Caki2 (cell line): ENCODE results near the gene PPIL1. TPM values are rescaled to one million over a fixed set of nuclear protein-coding genes. Genes with fewer than 3 reads are reported as not detected.

ENCODE experiments used
- DNase-seq: peaks from one replicate; pipeline ENCODE4 v3.0.0-alpha.2; 2015; ENCODE audit warnings: low read depth
- in situ Hi-C: cut with HindIII; loops from 2 replicates; pipeline ENCODE4 v1.10.0; 2016; ENCODE audit warnings: low sequenced_read_pairs, low pct_unique_long_range_greater_than_20kb, mixed read lengths
- total RNA-seq: library from RNA; depleted of rRNA; stranded (reverse); fragments of >200 nt; shearing (Covaris generic); gene quantifications from 2 replicates; pipeline ENCODE4 v1.2.3, GENCODE V29; 2014; ENCODE audit warnings: low replicate concordance

The PPIL1 gene
- total RNA-seq, 1 experiment from 2014 or later: 47.4 TPM

GRCh38 chr6:36863670-36864540 is 10.7 kb downstream of the PPIL1 start:
- no peak for DNase-seq
- in situ Hi-C loops: no loop called here

- in situ Hi-C loops: no loop called here
- DNase-seq: no peak
Measured at GRCh38 chr6:36862848-36863382, 11.7 kb downstream of the PPIL1 start.

- DNase-seq: peak; percentile 45
- in situ Hi-C loops: no loop called here
Measured at GRCh38 chr6:36862164-36862847, 12.3 kb downstream of the PPIL1 start.

DNA sequence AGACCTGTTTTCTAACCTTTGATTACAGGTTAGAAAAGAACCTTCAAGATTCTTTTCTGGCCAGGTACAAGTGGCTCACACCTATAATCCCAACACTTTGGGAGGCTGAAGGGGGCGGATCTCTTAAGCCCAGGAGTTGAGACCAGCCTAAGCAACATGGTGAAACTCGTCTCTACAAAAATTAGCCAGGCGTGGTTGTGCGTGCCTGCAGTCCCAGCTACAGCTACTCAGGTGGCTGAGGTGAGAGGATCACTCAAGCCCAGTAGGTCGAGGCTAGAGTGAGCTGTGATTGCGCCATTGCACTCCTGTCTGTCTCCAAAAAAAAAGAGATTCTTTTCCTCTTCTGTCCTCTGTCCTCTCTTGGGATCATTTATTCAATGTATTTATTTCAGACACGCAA is 14.5 kb downstream of the PPIL1 start:
- DNase-seq: no peak
- in situ Hi-C loops: no loop called here

GRCh38 chr6:36858407-36858981 is 16.1 kb downstream of the PPIL1 start:
- in situ Hi-C loops: no loop called here
- no peak for DNase-seq

- DNase-seq: no peak
- in situ Hi-C loops: no loop called here
Measured at GRCh38 chr6:36857325-36857724, 17.3 kb downstream of the PPIL1 start.

DNA sequence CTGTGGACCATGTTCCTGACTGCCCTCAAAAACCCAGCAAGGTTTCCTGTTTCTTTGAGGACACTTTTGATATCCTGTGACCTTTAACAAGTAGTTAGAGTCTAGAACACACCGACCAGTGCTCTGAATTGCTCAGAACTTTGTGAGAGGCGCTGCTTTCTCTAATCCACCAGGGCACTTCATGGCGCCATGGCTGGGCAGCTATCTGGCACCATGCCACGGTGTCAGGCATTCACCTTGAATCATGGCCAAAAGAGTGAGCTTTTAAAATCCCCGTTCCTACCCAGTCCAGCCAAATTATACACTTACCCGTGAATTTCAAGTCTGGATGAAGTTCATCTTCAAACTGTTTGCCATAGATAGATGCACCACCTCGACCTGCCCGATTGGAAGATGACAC is 18.3 kb downstream of the PPIL1 start:
- in situ Hi-C loops: no loop called here
- no peak for DNase-seq

DNA sequence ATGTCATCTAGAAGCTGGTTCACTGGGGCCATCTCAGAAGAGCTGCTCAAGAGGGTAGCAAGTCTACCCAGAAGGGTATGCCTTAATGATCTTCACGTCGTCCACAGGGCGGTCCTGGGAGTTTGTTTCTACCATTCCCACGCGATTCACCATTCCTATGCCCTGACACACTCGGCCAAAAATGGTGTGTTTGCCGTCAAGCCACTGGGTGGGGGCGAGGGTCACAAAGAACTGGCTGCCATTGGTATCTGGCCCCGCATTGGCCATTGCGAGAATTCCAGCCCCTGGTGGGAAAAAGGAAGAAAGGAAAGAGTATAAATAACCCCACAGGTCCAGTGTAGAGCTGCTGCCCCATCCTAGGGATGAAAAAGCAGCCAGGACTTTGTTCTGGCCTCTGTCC is 18.9 kb downstream of the PPIL1 start:
- no peak for DNase-seq
- in situ Hi-C loops: no loop called here

DNA sequence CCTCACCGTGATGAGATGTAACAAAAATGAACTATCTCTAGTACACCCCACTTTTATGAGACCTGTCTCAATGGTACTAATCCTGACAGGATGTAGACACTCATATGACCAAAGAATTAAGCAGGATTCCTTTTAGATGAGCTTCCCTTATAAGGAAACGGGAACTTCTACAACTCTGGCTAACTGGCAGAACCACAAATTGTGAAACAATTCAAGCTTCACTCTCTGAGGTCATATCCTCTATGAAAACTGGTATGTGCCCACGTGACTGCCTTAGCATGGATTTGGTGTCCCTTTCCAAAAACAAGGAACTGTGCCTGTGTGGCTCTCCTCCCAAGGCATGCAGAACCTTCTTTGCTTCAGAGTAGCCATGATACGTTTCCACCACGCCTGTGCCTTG is 21.3 kb downstream of the PPIL1 start:
- DNase-seq: no peak
- in situ Hi-C loops: no loop called here

GRCh38 chr6:36852481-36853147 is 22.0 kb downstream of the PPIL1 start:
- peak; percentile 19 for DNase-seq
- in situ Hi-C loops: no loop called here

GRCh38 chr6:36851626-36852025 is 23.0 kb downstream of the PPIL1 start:
- no peak for DNase-seq
- in situ Hi-C loops: no loop called here

DNA sequence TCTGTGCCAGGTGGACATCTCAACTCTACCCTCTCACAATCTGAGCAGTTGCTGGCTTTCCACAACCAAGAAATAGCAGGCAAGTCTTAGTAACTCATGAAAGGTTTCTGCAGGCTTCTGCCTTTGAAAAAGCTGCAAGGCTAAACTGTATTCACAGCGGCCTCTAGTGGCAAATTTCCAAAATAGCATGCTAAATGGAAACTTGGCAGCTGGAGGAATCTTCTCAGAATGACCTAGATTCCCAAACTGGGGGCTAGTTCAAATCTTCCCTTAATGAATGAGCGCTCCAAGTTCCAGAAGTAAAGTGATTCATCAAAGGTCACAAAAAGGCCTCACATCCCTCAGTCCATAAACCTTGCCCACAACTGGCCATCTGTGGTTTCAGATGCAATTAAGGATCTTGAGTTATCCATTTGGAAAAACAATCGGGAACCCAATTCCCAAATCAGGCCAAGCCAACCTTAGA is 23.4 kb downstream of the PPIL1 start:
- DNase-seq: peak; percentile 46
- in situ Hi-C loops: no loop called here

GRCh38 chr6:36850021-36850420 is 24.6 kb downstream of the PPIL1 start:
- DNase-seq: no peak
- in situ Hi-C loops: no loop called here

GRCh38 chr6:36848658-36849441 is 25.8 kb downstream of the PPIL1 start:
- in situ Hi-C loops: no loop called here
- DNase-seq: no peak

- DNase-seq: no peak
- in situ Hi-C loops: no loop called here
Measured at GRCh38 chr6:36847991-36848390, 26.6 kb downstream of the PPIL1 start.

GRCh38 chr6:36847152-36847551 is 27.5 kb downstream of the PPIL1 start:
- in situ Hi-C loops: no loop called here
- DNase-seq: no peak

DNA sequence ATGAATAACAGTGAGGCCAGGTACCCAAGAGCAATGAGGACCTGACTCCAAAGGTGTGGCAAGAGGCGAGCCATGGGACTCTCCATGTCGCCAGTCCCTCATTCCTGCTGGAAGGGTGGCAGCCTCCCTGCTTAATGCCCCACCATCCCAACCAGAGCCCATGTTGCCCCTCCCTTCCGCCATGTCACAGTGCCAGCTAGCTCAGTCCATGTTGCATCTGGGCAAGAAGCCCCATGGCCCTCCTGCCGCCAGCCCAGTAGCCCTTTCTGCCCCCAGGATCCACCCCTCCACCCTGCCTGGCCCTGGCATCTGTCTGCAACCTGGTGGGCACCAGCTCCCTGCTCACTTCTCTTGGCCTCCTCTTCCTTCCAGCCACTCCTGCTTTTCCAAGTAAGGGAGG is 29.4 kb downstream of the PPIL1 start:
- DNase-seq: no peak
- in situ Hi-C loops: no loop called here
